Lower leg skin (tissue), 4 donors: ENCODE data around the gene ZFYVE9. TPM values are rescaled to one million over a fixed set of nuclear protein-coding genes. Genes with fewer than 3 reads are reported as not detected.

ENCODE experiments used
- DNase-seq, 2 donors: peaks; one replicate each; pipeline ENCODE4 v3.0.0-alpha.2; 2019; ENCODE audit warnings: low spot score in 2 of 2
- H3K4me3 ChIP-seq: fragments of 200-600 bp; sonication (generic); 2 replicates; pipeline ENCODE4 v1.5.1; 2017; ENCODE audit warnings: mild to moderate bottlenecking, low read depth; ENCODE audit not compliant: poor library complexity, severe bottlenecking
- CTCF ChIP-seq, 3 donors: fragments of 450-650 bp; IDR thresholded peaks; one replicate each; pipeline ENCODE4 v1.5.1; 2016; ENCODE audit warnings: antibody characterized with exemption in 3 of 3, mild to moderate bottlenecking in 3 of 3, moderate library complexity in 2 of 3
- POLR2A ChIP-seq, 2 donors: fragments of 450-650 bp; IDR thresholded peaks; one replicate each; pipeline ENCODE4 v1.6.1; 2016 to 2017; ENCODE audit warnings: antibody characterized with exemption in 2 of 2, mild to moderate bottlenecking in 1 of 2, moderate library complexity in 1 of 2
- WGBS, 2 donors: methylation state at CpG; one replicate each; pipeline ENCODE4 v1.1.5; 2018; 5-methylcytosine and 5-hydroxymethylcytosine counted together
- intact Hi-C: fragments of 100-400 bp; cut with DNase I; formaldehyde crosslinking; loops from one replicate; pipeline ENCODE4 v1.15.0; 2023; ENCODE audit warnings: low total_unique reads
- total RNA-seq, 4 donors: library from RNA; depleted of rRNA; stranded (reverse); fragments of >200 nt; gene quantifications; one replicate each; pipeline ENCODE4 v1.1.0, GENCODE V29; 2016

The ZFYVE9 gene
- total RNA-seq, 4 donors from 2014 or later, result 23.7 to 38.2 (median 30.7) TPM

GRCh38 chr1:52348704-52349300 lies 206.9 kb downstream of the ZFYVE9 start:
- peak in 1 of 2 donors; percentile 60 for DNase-seq
- 32 to 42% methylated on average over 8 of the region's 8 CpGs for WGBS, 2 donors
- TF ChIP-seq POLR2A (IDR thresholded peaks at IDR 0.05) (no peak), CTCF (IDR thresholded peaks at IDR 0.05) (no peak)
- H3K4me3 ChIP-seq, result no peak overlapping the region
- intact Hi-C loops, result no loop called here

- TF ChIP-seq POLR2A (IDR thresholded peaks at IDR 0.05) (no peak), CTCF (IDR thresholded peaks at IDR 0.05) (no peak)
- intact Hi-C loops, result no loop called here
- no peak overlapping the region for H3K4me3 ChIP-seq
- 76 to 86% methylated on average over 7 of the region's 7 CpGs for WGBS, 2 donors
- DNase-seq, result peak in 1 of 2 donors; percentile 34
Observed at GRCh38 chr1:52352690-52353089, 210.8 kb downstream of the ZFYVE9 start.

DNA sequence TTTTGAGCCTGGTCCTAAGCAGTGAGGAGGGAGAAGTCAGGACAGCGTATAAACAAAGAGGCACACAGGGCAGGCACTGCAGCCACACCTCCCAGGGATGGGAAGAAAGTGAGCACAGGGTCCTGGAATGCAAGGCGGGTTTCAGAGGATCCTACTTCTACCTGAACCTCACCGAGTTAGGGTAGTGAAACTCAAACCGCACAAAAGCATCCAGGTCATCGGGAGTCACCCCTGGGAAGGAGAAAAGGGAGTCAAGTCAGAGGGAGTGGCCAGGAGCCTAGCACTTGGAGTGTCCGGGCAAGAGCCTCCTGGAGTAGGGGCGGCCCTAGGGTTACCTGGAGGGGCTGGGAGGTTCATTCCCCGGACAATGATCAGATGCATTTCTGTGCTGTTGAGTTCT lies 213.5 kb downstream of the ZFYVE9 start:
- H3K4me3 ChIP-seq, result no peak overlapping the region
- TF ChIP-seq CTCF (IDR thresholded peaks at IDR 0.05), result no peak
- no peak for TF ChIP-seq POLR2A (IDR thresholded peaks at IDR 0.05)
- intact Hi-C loops, result no loop called here
- WGBS, 2 donors, result 91 to 94% methylated on average over 8 of the region's 8 CpGs
- peak in 1 of 2 donors; percentile 68 for DNase-seq

DNA sequence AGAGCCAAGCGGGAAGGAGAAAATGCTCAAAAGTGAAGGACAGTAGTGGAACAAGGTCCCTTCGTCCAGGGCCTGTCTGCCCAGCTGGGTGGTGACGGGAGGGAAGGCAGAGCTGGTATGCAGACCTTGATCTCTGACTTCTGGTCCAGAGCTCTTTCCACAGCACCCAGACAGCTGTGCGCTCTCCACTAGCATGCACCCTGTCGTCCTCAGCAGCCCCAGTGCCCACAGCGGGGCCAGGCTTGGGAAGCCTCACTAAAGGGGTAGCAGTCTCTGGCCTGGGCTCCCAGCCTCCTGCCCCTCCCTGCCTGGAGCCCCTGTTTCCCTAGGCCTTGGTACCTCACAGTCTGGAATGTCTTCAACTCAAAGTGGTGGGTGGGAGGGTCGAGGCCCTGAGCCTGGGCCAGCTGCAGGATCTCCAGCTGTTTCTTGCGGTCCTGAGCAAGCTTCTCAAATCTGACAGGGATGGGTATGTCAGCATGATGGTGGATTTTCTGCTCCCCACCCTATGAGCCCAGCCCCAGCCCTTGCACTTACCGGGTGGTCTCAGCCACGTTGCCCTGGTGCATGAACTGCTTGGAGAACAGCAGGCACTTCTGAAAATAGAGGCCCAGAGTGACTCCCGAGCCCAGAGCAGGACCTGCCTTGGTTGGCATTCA lies 214.1 kb downstream of the ZFYVE9 start:
- no peak overlapping the region for H3K4me3 ChIP-seq
- no peak for TF ChIP-seq CTCF (IDR thresholded peaks at IDR 0.05)
- no peak for TF ChIP-seq POLR2A (IDR thresholded peaks at IDR 0.05)
- intact Hi-C loops, result no loop called here
- DNase-seq, result peak in 1 of 2 donors; percentile 85
- WGBS, 2 donors, result 86 to 89% methylated on average over 11 of the region's 11 CpGs

DNA sequence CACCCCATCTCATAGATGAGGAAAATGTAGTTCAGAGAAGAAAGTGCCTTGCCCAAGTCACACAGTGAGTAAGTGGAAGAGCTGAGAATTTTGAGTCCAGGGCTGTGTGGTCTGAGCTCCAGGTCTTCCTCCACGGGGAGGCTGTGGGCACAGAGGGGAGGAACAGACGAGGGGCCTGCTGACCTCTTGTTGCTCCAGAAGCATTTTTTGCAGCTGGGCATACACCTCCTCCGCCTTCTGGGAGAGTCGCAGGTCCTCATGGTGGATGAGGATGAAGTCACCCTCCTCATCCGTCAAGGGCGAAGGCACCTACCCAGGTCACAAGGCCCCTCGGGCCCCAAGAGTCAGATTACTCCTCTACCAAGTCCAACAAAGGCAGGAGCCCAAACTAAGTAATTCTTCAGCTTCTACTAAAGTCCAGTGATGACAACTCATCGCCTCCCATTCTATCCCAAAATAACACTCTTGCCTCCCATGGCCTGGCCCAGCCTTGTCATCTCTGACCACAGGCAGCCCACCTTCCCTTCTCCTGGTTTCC lies 215.0 kb downstream of the ZFYVE9 start:
- TF ChIP-seq POLR2A (IDR thresholded peaks at IDR 0.05) (no peak), CTCF (IDR thresholded peaks at IDR 0.05) (no peak)
- WGBS, 2 donors, result 90 to 91% methylated on average over 8 of the region's 8 CpGs
- intact Hi-C loops, result no loop called here

More for the DNA sequence above, 215.0 kb downstream of the ZFYVE9 start:
- no peak for DNase-seq
- H3K4me3 ChIP-seq, result no peak overlapping the region
